B cell (primary cell): ENCODE measurements around the gene TBC1D2.

Experiments
- CTCF ChIP-seq: fragments of 200-600 bp; IDR thresholded peaks from one replicate; pipeline ENCODE4 v1.8.0; 2022; ENCODE audit warnings: antibody characterized with exemption, mild to moderate bottlenecking
- EZH2 ChIP-seq: IDR thresholded peaks from 2 replicates; pipeline ENCODE4 v1.6.1; 2012; ENCODE audit warnings: borderline replicate concordance, low read depth, mild to moderate bottlenecking, moderate library complexity, low read length; ENCODE audit not compliant: insufficient read depth, poor library complexity, severe bottlenecking

- TF ChIP-seq CTCF = no peak
- TF ChIP-seq EZH2 = no peak
Observed at GRCh38 chr9:98271479-98271878, 16.0 kb upstream of the TBC1D2 start.
